22Rv1 (cell line): ENCODE results near the gene SIX6.

ENCODE experiments used
- H3K27ac ChIP-seq: fragments of 450-650 bp; 2 replicates; pipeline ENCODE4 v1.5.1; 2017
- CTCF ChIP-seq: fragments of 450-650 bp; IDR thresholded peaks from 2 replicates; pipeline ENCODE4 v1.5.1; 2017; ENCODE audit warnings: mild to moderate bottlenecking
- ZFX ChIP-seq: fragments of 450-650 bp; IDR thresholded peaks from 2 replicates; pipeline ENCODE4 v1.6.1; 2017; ENCODE audit warnings: antibody characterized with exemption, borderline replicate concordance

SIX6 gene

GRCh38 chr14:60509438-60510253, 700 bp downstream of the SIX6 start:
- H3K27ac ChIP-seq: no peak overlapping the region
- TF ChIP-seq CTCF: no peak
- TF ChIP-seq ZFX: no peak

GRCh38 chr14:60510254-60510950, 1.5 kb downstream of the SIX6 start:
- TF ChIP-seq CTCF: no peak
- TF ChIP-seq ZFX: no peak
- no peak overlapping the region for H3K27ac ChIP-seq

GRCh38 chr14:60510951-60511599, 2.1 kb downstream of the SIX6 start:
- no peak for TF ChIP-seq CTCF
- TF ChIP-seq ZFX: no peak
- no peak overlapping the region for H3K27ac ChIP-seq

GRCh38 chr14:60512126-60512525, 3.2 kb downstream of the SIX6 start:
- no peak overlapping the region for H3K27ac ChIP-seq
- TF ChIP-seq ZFX: no peak
- no peak for TF ChIP-seq CTCF

GRCh38 chr14:60512973-60513571, 4.1 kb downstream of the SIX6 start:
- TF ChIP-seq ZFX (no peak), CTCF (no peak)
- no peak overlapping the region for H3K27ac ChIP-seq

GRCh38 chr14:60514378-60514740, 5.4 kb downstream of the SIX6 start:
- TF ChIP-seq ZFX (no peak), CTCF (no peak)
- no peak overlapping the region for H3K27ac ChIP-seq
